ENCODE results near the gene MORF4L2. TPM values are rescaled to one million over a fixed set of nuclear protein-coding genes. Genes with fewer than 3 reads are reported as not detected.

MORF4L2 gene
- total and polyA plus RNA-seq, 2 of the 8 experiments (the other 6 are each of a cell fraction or from before 2014, with no cell fraction given) = 235 to 373 TPM

- TF ChIP-seq KDM4A (IDR thresholded peaks at IDR 0.05; ENCODE audit: low read depth, low read length, severe bottlenecking) (peak; percentile 4), TEAD4 (IDR thresholded peaks at IDR 0.05; ENCODE audit: low read depth, low read length) (no peak), BRCA1 (IDR thresholded peaks at IDR 0.05; ENCODE audit: low read depth, low read length) (no peak), GABPA (IDR thresholded peaks at IDR 0.05; ENCODE audit: borderline replicate concordance, insufficient read depth, low read length) (no peak), SIN3A (conservative IDR thresholded peaks at IDR 0.05 in 1 of 2, IDR thresholded peaks at IDR 0.05 in 1 of 2; ENCODE audit: low read depth in 1 of 2, low read length in 2 of 2) (peak in 1 of 2 experiments; percentile 53; a peak in 1 of 4 replicates), POU5F1 (IDR thresholded peaks at IDR 0.05; ENCODE audit: low read depth, low read length) (no peak), TAF1 (IDR thresholded peaks at IDR 0.05; ENCODE audit: low read depth, low read length) (peak; percentile 92), CREB1 (IDR thresholded peaks at IDR 0.05) (peak; percentile 92), NRF1 (IDR thresholded peaks at IDR 0.05; ENCODE audit: low read depth, low read length) (no peak), CBX8 (IDR thresholded peaks at IDR 0.05; ENCODE audit: borderline replicate concordance, low read depth, low read length) (no peak), RBBP5 (IDR thresholded peaks at IDR 0.05; ENCODE audit: borderline replicate concordance, low read depth, low read length) (no peak), RNF2 (IDR thresholded peaks at IDR 0.05; ENCODE audit: borderline replicate concordance, low read depth, low read length, missing control alignments, poor library complexity, severe bottlenecking) (no peak), RAD21 (IDR thresholded peaks at IDR 0.05 in 1 of 2, conservative IDR thresholded peaks at IDR 0.05 in 1 of 2; ENCODE audit: low read depth in 2 of 2, low read length in 2 of 2) (no peak), TBP (IDR thresholded peaks at IDR 0.05; ENCODE audit: low read depth, low read length) (peak; percentile 93), TCF12 (IDR thresholded peaks at IDR 0.05; ENCODE audit: low read depth, low read length) (no peak), PHF8 (conservative IDR thresholded peaks at IDR 0.05; ENCODE audit: low read depth, low read length) (peak; percentile 56), SP4 (IDR thresholded peaks at IDR 0.05; ENCODE audit: low read length) (no peak), KDM5A (IDR thresholded peaks at IDR 0.05; ENCODE audit: low read length) (no peak), SP1 (IDR thresholded peaks at IDR 0.05; ENCODE audit: low read depth, low read length) (peak; percentile 92)
- TF ChIP-seq, protein P1, sequence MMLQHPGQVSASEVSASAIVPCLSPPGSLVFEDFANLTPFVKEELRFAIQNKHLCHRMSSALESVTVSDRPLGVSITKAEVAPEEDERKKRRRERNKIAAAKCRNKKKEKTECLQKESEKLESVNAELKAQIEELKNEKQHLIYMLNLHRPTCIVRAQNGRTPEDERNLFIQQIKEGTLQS (IDR thresholded peaks at IDR 0.05; ENCODE audit: insufficient read depth, low read depth, low read length) = no peak
- TF ChIP-seq, protein P2, sequence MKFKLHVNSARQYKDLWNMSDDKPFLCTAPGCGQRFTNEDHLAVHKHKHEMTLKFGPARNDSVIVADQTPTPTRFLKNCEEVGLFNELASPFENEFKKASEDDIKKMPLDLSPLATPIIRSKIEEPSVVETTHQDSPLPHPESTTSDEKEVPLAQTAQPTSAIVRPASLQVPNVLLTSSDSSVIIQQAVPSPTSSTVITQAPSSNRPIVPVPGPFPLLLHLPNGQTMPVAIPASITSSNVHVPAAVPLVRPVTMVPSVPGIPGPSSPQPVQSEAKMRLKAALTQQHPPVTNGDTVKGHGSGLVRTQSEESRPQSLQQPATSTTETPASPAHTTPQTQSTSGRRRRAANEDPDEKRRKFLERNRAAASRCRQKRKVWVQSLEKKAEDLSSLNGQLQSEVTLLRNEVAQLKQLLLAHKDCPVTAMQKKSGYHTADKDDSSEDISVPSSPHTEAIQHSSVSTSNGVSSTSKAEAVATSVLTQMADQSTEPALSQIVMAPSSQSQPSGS (IDR thresholded peaks at IDR 0.05; ENCODE audit: low read length) = 0 out of 2 replicates have a peak, but pooled peaks have one; percentile 50
These were observed at the start of gene MORF4L2 (continued) for GRCh38 chrX:103686199-103687072.
